Measurements from ENCODE around the gene SPAG4. TPM values are rescaled to one million over a fixed set of nuclear protein-coding genes. Genes with fewer than 3 reads are reported as not detected.
A peak's percentile ranks its signal among the peaks of the same experiment; 100 is the strongest.

The SPAG4 gene
- total RNA-seq, 2 experiments from 2014 or later: 15.5 to 17.1 TPM

GRCh38 chr20:35617397-35618262 lies 2.0 kb downstream of the SPAG4 start:
- POLR2A ChIA-PET: interaction anchor here (0.7 to 6.8 kb wide), 10 partner anchors 17 to 337 kb away, joined by 3 to 147 read pairs (median 20); partner anchors contain the start of genes CPNE1, ERGIC3, NFS1 and RBM12
- TF ChIP-seq, protein P1, sequence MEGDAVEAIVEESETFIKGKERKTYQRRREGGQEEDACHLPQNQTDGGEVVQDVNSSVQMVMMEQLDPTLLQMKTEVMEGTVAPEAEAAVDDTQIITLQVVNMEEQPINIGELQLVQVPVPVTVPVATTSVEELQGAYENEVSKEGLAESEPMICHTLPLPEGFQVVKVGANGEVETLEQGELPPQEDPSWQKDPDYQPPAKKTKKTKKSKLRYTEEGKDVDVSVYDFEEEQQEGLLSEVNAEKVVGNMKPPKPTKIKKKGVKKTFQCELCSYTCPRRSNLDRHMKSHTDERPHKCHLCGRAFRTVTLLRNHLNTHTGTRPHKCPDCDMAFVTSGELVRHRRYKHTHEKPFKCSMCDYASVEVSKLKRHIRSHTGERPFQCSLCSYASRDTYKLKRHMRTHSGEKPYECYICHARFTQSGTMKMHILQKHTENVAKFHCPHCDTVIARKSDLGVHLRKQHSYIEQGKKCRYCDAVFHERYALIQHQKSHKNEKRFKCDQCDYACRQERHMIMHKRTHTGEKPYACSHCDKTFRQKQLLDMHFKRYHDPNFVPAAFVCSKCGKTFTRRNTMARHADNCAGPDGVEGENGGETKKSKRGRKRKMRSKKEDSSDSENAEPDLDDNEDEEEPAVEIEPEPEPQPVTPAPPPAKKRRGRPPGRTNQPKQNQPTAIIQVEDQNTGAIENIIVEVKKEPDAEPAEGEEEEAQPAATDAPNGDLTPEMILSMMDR (IDR thresholded peaks at IDR 0.05): no peak
- Mint-ChIP-seq H3K4me1 (ENCODE audit: low read depth) (peaks cover 39% of the 10 kb centered on the region), H3K36me3 (ENCODE audit: low read depth) (peaks cover 7% of the 10 kb centered on the region), H3K27me3 (no peaks in the 10 kb centered on the region), H3K4me3 (peak overlapping the region; percentile 91), H3K27ac (peak overlapping the region; percentile 94), H3K9me3 (no peaks in the 10 kb centered on the region)
- ATAC-seq (ENCODE audit: poor library complexity) (no peak), DNase-seq (peak in 10 of 14 experiments; percentile 20 to 69 (median 38))
- peak overlapping the region; percentile 57 for H3K4me3 ChIP-seq (ENCODE audit: low read length)
- no peaks in the 10 kb centered on the region for H3K27me3 ChIP-seq (ENCODE audit: control insufficient read depth in 1 of 2, insufficient read depth in 2 of 2, low read length in 2 of 2)
- intact Hi-C loops (cut with DNase I, micrococcal nuclease): loop anchor here (2.0 to 10.0 kb wide), 10 partner anchors 13 to 1625 kb away; partner anchors contain the start of genes ACSS2 (in 1 of the 2), CEP250 (in 1 of the 2), ERGIC3 (in 1 of the 2) and GGT7 (in 1 of the 2)
- H3K4me1 ChIP-seq (ENCODE audit: insufficient read depth, low read length): peaks cover 45% of the 10 kb centered on the region
- H3K9me3 ChIP-seq (ENCODE audit: control insufficient read depth in 1 of 2, insufficient read depth in 1 of 2, low read length in 2 of 2): no peaks in the 10 kb centered on the region
- CTCF ChIA-PET: interaction anchor here (0.5 to 4.4 kb wide), 4 partner anchors 16 to 1462 kb away, joined by 3 to 57 read pairs (median 6); partner anchors contain the start of genes CPNE1, RBM12 and RBM39
- no peak overlapping the region for H3K27ac ChIP-seq (ENCODE audit: low read depth in 1 of 2, low read length in 2 of 2)
- no peaks in the 10 kb centered on the region for H3K36me3 ChIP-seq (ENCODE audit: insufficient read depth, low read length)

- Mint-ChIP-seq H3K4me3 (peak overlapping the region; percentile 91), H3K36me3 (ENCODE audit: low read depth) (peaks cover 7% of the 10 kb centered on the region), H3K27me3 (no peaks in the 10 kb centered on the region), H3K4me1 (ENCODE audit: low read depth) (peaks cover 39% of the 10 kb centered on the region), H3K27ac (peak overlapping the region; percentile 94), H3K9me3 (no peaks in the 10 kb centered on the region)
- no peak overlapping the region for H3K27ac ChIP-seq (ENCODE audit: low read depth in 1 of 2, low read length in 2 of 2)
- H3K9me3 ChIP-seq (ENCODE audit: control insufficient read depth in 1 of 2, insufficient read depth in 1 of 2, low read length in 2 of 2): no peaks in the 10 kb centered on the region
- intact Hi-C loops (cut with DNase I, micrococcal nuclease): loop anchor here (1.0 to 10.0 kb wide), 8 partner anchors 46 to 1626 kb away; partner anchors contain the start of genes ACSS2 (in 1 of the 2), CPNE1 (in 1 of the 2), ERGIC3 (in 1 of the 2) and GGT7 (in 1 of the 2)
- TF ChIP-seq, protein P1 (IDR thresholded peaks at IDR 0.05): no peak
- ChIA-PET POLR2A (interaction anchor here (0.7 to 6.8 kb wide), 13 partner anchors 9 to 336 kb away, joined by 3 to 147 read pairs (median 8); partner anchors contain the start of genes CEP250, CPNE1, NFS1 and PHF20), CTCF (interaction anchor here (0.7 to 4.4 kb wide), 16 partner anchors 12 to 171 kb away, joined by 3 to 57 read pairs (median 5); partner anchors contain the start of genes CPNE1, NFS1, RBM12 and RBM39)
- ATAC-seq (ENCODE audit: poor library complexity) (no peak), DNase-seq (peak in 4 of 14 experiments; percentile 21 to 58 (median 42))
- H3K27me3 ChIP-seq (ENCODE audit: control insufficient read depth in 1 of 2, insufficient read depth in 2 of 2, low read length in 2 of 2): no peaks in the 10 kb centered on the region
- peak overlapping the region; percentile 66 for H3K4me3 ChIP-seq (ENCODE audit: low read length)
- H3K4me1 ChIP-seq (ENCODE audit: insufficient read depth, low read length): peaks cover 45% of the 10 kb centered on the region
- no peaks in the 10 kb centered on the region for H3K36me3 ChIP-seq (ENCODE audit: insufficient read depth, low read length)
These were observed 2.9 kb downstream of the SPAG4 start for GRCh38 chr20:35618263-35619131.

All from CD4-positive, alpha-beta T cell (primary cell).